ENCODE results near the gene LILRB2.
"Not testable (repeated sequence)": the region's sequence is repeated elsewhere in the genome, so short reads cannot be mapped to it uniquely, and the experiment has no call there.

The LILRB2 gene

DNA sequence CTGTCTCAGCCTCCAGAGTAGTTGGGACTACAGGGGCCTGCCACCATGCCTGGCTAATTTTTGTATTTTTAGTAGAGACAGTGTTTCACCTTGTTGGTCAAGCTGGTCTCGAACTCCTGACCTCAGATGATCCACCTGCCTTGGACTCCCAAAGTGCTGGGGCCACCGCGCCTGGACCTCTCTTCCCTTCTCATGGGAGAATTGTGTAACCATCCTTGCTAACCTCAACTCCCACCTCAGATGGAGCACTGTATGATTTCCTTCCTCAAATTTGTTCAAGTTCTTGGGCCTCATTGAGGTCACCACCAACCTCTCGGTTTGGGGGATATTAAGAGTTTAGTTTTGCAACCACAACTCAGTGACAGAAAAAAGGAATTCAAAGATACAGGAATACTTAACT lies 21.3 kb upstream of the LILRB2 start:
- peak; percentile 94 for DNase-seq

DNA sequence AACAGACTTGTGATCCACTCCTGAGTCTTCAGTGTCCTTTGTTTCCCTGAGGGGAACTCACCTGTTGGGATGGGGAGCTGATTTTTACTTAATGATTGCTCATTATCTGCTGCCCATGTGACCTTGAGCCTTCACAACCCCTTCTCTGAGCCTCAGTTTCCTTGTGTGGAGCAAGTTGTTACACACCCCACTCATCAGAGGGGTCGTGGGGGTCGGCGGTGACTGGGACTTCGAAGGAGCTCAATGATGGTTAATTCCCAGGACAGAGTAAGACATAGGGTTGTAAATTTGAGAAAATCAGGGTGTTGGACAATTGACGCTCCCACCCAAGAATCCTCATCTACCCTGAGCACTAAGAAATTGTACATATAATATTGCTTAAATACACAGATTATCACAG lies 18.6 kb upstream of the LILRB2 start:
- DNase-seq = no peak

DNA sequence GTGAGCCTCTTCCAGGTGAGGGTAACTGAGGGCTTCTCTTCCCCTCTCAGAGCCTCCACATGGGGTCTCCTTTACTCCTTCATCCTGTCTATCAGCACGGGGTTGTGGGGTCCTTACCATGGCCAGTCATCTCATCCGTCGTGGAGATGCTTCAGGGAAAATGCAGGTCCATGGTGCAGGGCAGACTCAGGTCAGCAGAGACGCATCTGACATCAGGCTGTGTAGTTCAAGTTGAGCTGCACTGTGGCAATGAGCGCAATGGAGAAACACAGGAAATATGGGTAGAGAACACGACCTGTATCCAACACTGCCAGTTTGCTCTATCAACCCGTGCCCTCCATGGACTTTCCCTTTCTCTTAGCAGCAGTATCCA lies 18.2 kb upstream of the LILRB2 start:
- no peak for DNase-seq

- DNase-seq = no peak
Observed at GRCh38 chr19:54298357-54299125, 17.6 kb upstream of the LILRB2 start.

- DNase-seq = no peak
Observed at GRCh38 chr19:54297759-54298305, 16.9 kb upstream of the LILRB2 start.

DNA sequence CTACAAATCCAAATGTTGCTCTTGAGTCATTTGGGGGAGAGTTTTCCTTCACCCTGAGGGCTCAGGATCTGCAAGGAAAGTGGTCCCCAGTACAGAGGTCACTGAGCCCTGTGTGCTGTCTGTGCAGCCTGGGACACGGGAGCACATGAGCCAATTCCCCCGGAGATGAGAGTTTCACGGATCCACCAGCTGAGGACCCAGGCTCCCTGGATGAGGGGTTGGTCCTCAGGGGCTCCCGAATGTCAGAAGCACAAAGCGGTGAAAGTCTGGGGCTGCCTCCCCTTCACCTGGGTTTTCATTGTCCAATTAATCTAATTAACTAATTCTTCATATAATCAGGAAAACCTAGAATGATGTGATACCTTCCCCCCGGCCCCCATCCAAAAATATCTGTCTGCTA lies 13.6 kb upstream of the LILRB2 start:
- DNase-seq = no peak

DNA sequence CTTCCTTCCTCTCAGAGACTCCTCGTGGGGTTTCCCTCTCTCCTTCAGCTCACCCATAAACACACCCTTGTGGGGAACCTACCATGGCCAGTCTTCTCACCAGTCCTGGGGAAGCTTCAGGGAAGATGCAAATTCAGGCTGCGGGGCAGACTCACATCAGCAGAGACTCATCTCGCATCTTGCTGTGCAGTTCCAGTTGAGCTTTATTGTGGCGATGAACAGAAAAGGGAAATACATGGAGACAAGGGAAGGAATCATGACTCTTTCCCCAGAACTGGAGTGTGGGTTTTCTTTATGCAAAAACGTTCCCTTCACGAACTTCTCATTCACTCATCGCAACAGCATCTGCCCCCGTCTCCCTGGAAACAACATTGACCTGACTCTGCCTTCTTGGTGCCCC lies 8.2 kb upstream of the LILRB2 start:
- not testable (repeated sequence) for DNase-seq

GRCh38 chr19:54287456-54287855 lies 6.5 kb upstream of the LILRB2 start:
- DNase-seq = no peak

- not testable (repeated sequence) for DNase-seq
Observed at GRCh38 chr19:54286283-54286682, 5.4 kb upstream of the LILRB2 start.

- not testable (repeated sequence) for DNase-seq
Observed at GRCh38 chr19:54285427-54286056, 4.6 kb upstream of the LILRB2 start.

GRCh38 chr19:54282686-54283470 lies 2.0 kb upstream of the LILRB2 start:
- DNase-seq = peak; percentile 77

- not testable (repeated sequence) for DNase-seq
Observed at GRCh38 chr19:54281729-54282075, 792 bp upstream of the LILRB2 start.

DNA sequence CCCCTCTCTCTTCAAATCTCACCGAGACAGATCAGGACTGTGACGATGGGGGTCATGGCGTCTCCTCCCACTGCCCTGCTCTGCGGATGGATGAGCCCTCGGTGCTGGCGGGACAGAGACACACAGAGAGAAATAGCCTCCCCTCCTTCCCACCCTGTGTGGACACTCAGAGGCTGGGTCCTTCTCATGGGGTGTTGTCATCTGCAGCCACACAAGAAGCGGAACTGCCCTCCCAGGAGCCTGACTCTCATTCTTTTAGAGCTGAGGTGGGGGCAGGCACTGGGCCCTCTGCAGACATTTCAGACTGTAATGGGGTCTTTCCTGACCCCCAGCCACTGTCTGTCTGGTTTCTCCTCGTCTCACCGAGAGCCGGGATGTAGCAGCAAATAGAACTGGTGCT lies 469 bp downstream of the LILRB2 start:
- not testable (repeated sequence) for DNase-seq

GRCh38 chr19:54280025-54280424 lies 885 bp downstream of the LILRB2 start:
- not testable (repeated sequence) for DNase-seq

DNA sequence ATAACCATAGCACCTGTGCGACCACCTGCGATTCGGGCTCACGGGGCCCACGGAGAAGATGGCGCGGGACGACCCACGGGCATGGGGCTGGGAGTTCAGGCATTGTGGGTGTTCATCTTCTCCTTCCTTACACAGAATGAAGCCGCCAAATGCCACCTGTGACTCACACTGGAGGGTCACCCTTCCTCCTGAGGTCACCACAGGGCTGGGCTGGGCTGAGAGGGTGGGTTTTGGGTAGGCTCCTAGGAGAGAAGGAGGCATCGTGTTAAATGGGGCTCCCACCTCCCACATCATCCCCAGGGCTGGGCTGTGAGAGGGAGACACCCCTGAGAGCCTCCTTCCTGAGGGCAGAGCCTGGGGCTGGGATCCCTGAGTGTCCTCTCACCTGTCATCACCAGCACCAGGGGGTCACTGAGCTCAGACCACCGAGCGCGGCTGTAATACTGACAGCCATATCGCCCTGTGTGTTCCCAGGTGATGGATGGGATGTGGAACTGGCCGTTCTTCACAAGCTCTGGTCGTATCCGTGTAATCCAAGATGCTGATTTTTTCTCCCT lies 1.4 kb downstream of the LILRB2 start:
- no peak for DNase-seq

DNA sequence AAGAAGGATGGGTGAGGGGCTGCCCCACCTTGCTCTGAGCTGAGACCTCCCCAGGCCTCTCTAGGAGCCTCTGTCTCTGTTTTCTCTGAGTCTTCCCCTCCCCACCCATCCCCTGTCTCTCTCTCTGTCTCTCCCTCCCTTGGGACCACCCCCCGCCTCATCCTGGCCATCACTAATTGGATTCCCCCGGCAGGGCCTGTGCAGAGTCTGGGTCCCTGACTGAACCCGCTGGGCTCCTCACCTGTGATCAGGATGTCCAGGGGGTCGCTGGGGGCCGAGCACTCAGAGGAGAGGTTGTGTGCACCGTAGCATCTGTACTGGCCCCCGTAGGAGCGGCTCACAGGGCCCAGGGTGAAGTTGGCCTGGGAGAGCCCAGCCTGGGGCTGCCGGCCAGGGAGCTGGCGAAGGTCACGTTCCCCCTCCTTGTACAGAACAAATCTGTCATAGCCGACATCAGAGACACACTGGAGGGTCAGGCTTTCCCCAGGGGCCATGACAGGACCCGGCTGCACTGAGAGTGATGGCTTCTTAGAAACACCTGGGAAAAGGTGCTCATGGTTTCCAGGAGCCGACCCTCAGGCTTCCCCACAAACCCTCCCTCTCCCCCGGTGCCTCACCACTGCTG lies 2.2 kb downstream of the LILRB2 start:
- not testable (repeated sequence) for DNase-seq

GRCh38 chr19:54278056-54278455 lies 2.9 kb downstream of the LILRB2 start:
- DNase-seq = not testable (repeated sequence)

DNA sequence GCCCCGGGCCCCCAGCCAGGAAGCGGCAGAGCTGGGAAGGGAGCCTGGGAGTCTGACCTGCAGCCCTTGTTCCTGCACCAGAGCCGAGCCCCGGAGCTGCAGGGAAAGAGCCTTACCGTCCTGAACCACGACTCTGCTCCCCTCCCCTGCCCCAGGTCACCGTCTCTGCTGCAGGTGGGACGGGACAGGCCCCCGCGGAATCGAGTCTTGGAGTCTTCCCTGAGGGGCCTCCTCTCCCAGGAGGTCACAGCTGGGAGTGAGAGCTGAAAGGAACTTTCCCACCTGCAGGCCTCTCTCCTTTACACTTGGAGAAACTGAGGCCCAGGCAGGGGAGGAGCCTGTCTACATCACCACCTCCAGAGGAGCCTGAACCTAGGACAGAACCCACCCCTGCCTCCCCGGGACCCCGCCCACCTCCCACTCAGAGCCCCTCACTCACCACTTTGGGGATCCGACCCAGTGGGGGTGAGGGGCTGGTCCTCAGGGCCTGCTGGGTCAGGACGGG lies 3.7 kb downstream of the LILRB2 start:
- not testable (repeated sequence) for DNase-seq

DNA sequence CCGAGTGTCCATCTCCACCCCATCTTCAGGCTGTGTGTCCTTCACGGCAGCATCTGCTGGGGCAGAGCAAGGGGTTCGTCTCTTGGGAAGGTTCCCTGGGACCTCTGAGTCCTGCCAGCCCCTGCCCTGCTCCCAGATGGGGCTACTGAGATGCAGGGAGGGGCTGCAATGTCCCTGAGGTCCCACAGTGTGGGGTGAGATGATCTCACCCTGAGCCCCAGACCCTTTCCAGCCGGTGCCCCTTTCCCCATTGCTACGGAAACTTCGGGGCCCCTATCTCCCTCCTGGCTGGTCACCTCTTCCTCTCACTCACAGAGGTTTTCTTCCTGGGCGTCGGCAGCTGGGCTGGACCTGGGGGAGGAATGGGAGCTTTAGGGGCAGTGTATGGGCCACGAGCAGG lies 5.0 kb downstream of the LILRB2 start:
- DNase-seq = no peak

DNA sequence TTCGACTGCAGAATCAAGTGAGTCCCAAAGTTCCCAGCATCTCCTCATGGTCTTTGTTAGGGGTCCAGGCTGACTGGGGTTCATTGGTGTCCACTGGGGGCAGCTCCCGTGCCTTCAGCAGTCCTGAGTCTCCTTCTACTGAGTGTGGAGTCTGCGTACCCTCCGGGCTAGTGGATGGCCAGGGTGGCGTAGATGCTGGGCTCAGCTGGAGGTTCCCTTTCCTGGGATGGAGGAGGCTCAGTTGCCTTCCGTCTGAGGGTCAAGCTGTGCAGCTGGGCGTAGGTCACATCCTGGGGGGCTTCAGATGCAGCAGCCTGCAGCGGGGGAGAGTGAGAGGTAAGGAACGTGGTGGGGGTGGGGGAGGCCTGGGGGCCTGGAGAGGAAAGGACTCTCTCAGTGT lies 6.4 kb downstream of the LILRB2 start:
- not testable (repeated sequence) for DNase-seq

DNA sequence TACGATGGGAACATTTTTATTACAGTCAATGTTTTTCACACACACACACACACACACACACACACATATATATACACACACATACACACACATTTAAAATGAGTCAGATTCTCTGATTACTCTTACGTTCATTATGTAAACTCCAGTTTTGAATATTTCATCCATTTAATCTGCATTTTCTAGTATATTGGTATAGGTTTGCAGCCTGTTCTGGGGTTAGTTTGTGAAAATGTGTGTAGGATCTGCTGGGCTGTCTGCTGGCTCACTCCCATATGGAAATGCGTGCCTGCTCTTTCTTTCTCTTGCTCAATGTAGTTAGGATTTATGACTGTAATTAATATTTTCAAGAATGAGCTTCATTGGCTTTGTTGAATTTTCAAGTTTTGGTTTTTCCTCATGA lies 7.1 kb downstream of the LILRB2 start:
- no peak for DNase-seq

GRCh38 chr19:54272181-54272580 lies 8.7 kb downstream of the LILRB2 start:
- DNase-seq = not testable (repeated sequence)

DNA sequence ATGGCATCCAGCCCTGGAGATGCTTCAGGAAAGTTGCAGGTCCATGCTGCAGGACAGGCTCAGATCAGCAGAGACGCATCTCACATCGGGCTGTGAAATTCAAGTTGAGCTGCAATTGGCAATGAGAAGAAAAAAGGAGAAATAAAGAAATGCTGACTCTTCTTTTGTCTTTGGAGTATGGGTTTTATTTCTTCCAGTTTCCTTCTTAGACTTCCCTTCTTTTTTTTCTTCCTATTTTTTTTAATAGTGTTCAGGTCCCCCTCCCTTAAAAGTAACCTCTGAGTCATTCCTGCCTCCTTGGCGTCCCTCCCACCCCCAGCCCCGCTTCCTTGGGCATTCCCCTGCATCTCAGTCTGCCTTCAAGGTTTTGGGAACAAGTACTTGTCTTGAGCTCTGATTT lies 9.3 kb downstream of the LILRB2 start:
- not testable (repeated sequence) for DNase-seq

All from GF-D8 (cell line).